GM12878 (cell line): ENCODE data around the gene TCF25. TPM values are rescaled to one million over a fixed set of nuclear protein-coding genes. Genes with fewer than 3 reads are reported as not detected.
"Not testable (repeated sequence)": the region's sequence is repeated elsewhere in the genome, so short reads cannot be mapped to it uniquely, and the experiment has no call there.

Source experiments
- ATAC-seq: fragments of 200-7000 bp; cut with Tn5 transposase; 3 replicates; pipeline ENCODE4 v1.9.1; 2020; ENCODE audit warnings: mild to moderate bottlenecking, moderate library complexity
- BruUV-seq: library from RNA; stranded (reverse); fragments of 400-500 nt; replicated peaks from 2 replicates; lab custom pipeline; 2021; lab: Mats Ljungman, UMichigan
- CTCF ChIA-PET: fragments of 300-600 bp; sonication (Branson Sonifier 250); formaldehyde crosslinking; extraction: SDS; loops from one replicate; lab custom pipeline; 2021; ENCODE audit warnings: inconsistent platforms; lab: Yijun Ruan, JAX
- POLR2A ChIA-PET: fragments of 350-600 bp; formaldehyde crosslinking; extraction: SDS; loops from one replicate; lab custom pipeline; 2021; ENCODE audit warnings: inconsistent platforms; lab: Charles Lee
- RAD21 ChIA-PET: fragments of 300-600 bp; sonication (Branson Sonifier 250); formaldehyde crosslinking; loops from one replicate; lab custom pipeline; 2023; ENCODE audit warnings: antibody characterized with exemption; ENCODE audit not compliant: unreplicated experiment; lab: Charles Lee
- SMC1A ChIA-PET: fragments of 300-600 bp; sonication (Branson Sonifier 250); formaldehyde crosslinking; loops from one replicate; lab custom pipeline; 2023; ENCODE audit not compliant: unreplicated experiment, uncharacterized antibody; lab: Charles Lee
- DNase-seq: peaks from one replicate; pipeline ENCODE4 v3.0.0-alpha.2; 2011; ENCODE audit warnings: low read depth, low spot score
- FAIRE-seq: peaks from 3 replicates; lab custom pipeline; 2011; peaks lifted over from hg19 to GRCh38; lab: Jason Lieb, UNC
- H2AFZ ChIP-seq: 2 replicates; pipeline ENCODE4 v1.6.0; 2011; ENCODE audit warnings: low read depth, low read length, control low read depth; ENCODE audit not compliant: control insufficient read depth
- H3K27ac ChIP-seq: 2 replicates; pipeline ENCODE4 v1.5.1; 2011; ENCODE audit warnings: control low read depth; ENCODE audit not compliant: control insufficient read depth, insufficient read depth
- H3K27me3 ChIP-seq, 2 experiments: replicated peaks in 1 of 2; 2 replicates each; pipeline versions ENCODE4 v1.6.0 to v1.6.1; 2011; ENCODE audit warnings: low read length in 1 of 2; ENCODE audit not compliant: control insufficient read depth in 2 of 2, insufficient read depth in 2 of 2
- H3K36me3 ChIP-seq, 2 experiments: 2 replicates each; pipeline ENCODE4 v1.5.1; 2011; ENCODE audit warnings: low read length in 1 of 2; ENCODE audit not compliant: control insufficient read depth in 2 of 2, insufficient read depth in 2 of 2
- H3K4me1 ChIP-seq: 2 replicates; pipeline ENCODE4 v1.6.1; 2011; ENCODE audit warnings: mild to moderate bottlenecking, low read length, moderate library complexity, mixed read lengths; ENCODE audit not compliant: control insufficient read depth, insufficient read depth
- H3K4me2 ChIP-seq: 2 replicates; pipeline ENCODE4 v1.6.0; 2011; ENCODE audit warnings: control low read depth; ENCODE audit not compliant: control insufficient read depth, insufficient read depth
- H3K4me3 ChIP-seq: fragments of 200-600 bp; sonication (generic); 2 replicates; pipeline ENCODE4 v1.5.1; 2016
- H3K79me2 ChIP-seq: 2 replicates; pipeline ENCODE4 v1.6.0; 2011; ENCODE audit warnings: low read length; ENCODE audit not compliant: control insufficient read depth, insufficient read depth
- H3K9ac ChIP-seq: 2 replicates; pipeline ENCODE4 v1.8.0; 2011; ENCODE audit warnings: low read length, control low read depth, mixed read lengths; ENCODE audit not compliant: control insufficient read depth, insufficient read depth
- H3K9me3 ChIP-seq: replicated peaks from 3 replicates; pipeline ENCODE4 v1.5.1; 2011; ENCODE audit warnings: mild to moderate bottlenecking, low read length; ENCODE audit not compliant: control insufficient read depth, insufficient read depth
- H4K20me1 ChIP-seq: 2 replicates; pipeline ENCODE4 v1.6.0; 2011; ENCODE audit not compliant: control insufficient read depth, insufficient read depth
- CBFB ChIP-seq: IDR thresholded peaks from 2 replicates; pipeline ENCODE4 v1.6.1; 2016; ENCODE audit warnings: antibody characterized with exemption, low read depth
- E2F4 ChIP-seq: IDR thresholded peaks from 2 replicates; pipeline ENCODE4 v1.6.1; 2012; ENCODE audit warnings: low read depth, low read length, improper control_type of control experiment
- MTA3 ChIP-seq: IDR thresholded peaks from 2 replicates; pipeline ENCODE4 v1.6.1; 2012; ENCODE audit warnings: low read length, inconsistent platforms, borderline replicate concordance
- POLR2AphosphoS5 ChIP-seq: IDR thresholded peaks from 2 replicates; pipeline ENCODE4 v1.6.1; 2011; ENCODE audit warnings: mild to moderate bottlenecking, low read length, inconsistent platforms
- WGBS: methylation state at CpG from one replicate; pipeline ENCODE4 v1.1.6; 2016; ENCODE audit warnings: low lambda C conversion rate; ENCODE audit not compliant: insufficient replicate concordance, insufficient coverage; ENCODE audit errors: missing lambda C conversion rate; 5-methylcytosine and 5-hydroxymethylcytosine counted together
- in situ Hi-C: fragments of 300-500 bp; cut with MboI; formaldehyde crosslinking; loops from 9 replicates; pipeline ENCODE4 v1.14.3; 2018; ENCODE audit warnings: mixed read lengths
- intact Hi-C: fragments of 100-400 bp; cut with micrococcal nuclease; formaldehyde crosslinking; loops from one replicate; pipeline ENCODE4 v1.14.2; 2022; ENCODE audit not compliant: unreplicated experiment
- polyA plus RNA-seq, 11 experiments: library from polyadenylated mRNA; depleted of rRNA in 4 of 11; unstranded in 6 of 11; stranded (reverse) in 5 of 11; fragments of >200 nt; fragmentation: Nextera tagmentation in 4 of 11; fragmentation: Illumina TruSeq in 1 of 11; extraction: Ambion mirVana in 4 of 11; extraction: Trizol in 1 of 11; gene quantifications; 1 replicate in 1 of 11; 2 replicates in 10 of 11; pipeline versions ENCODE4 v1.2.1 to v1.2.3, GENCODE V29; 2011 to 2016; ENCODE audit warnings: inconsistent platforms in 2 of 11, missing spikeins in 2 of 11, low read depth in 1 of 11
- total RNA-seq, 4 experiments: library from RNA; depleted of rRNA in 3 of 4; stranded (reverse); fragments of >200 nt in 3 of 4; fragmentation: Illumina TruSeq in 1 of 4; extraction: Trizol in 1 of 4; gene quantifications; 2 replicates each; pipeline versions ENCODE4 v1.2.1 to v1.2.3, GENCODE V29; 2013 to 2021

TCF25 gene
- total and polyA plus RNA-seq, 10 of the 15 experiments (the other 5 are each of a cell fraction or from before 2014, with no cell fraction given), result 8.4 to 130 (median 89.4) TPM

- CTCF ChIA-PET, result not testable (repeated sequence)
These were observed 5.7 kb downstream of the TCF25 start for GRCh38 chr16:89879123-89879522.

GRCh38 chr16:89880477-89881367 lies 7.3 kb downstream of the TCF25 start:
- 91% methylated on average over 18 of the region's 18 CpGs for WGBS
- ATAC-seq, result no peak

More at GRCh38 chr16:89879123-89879522, 5.7 kb downstream of the TCF25 start:
- POLR2A ChIA-PET, H3K9me3 ChIP-seq, H3K27ac ChIP-seq, DNase-seq, H3K27me3 ChIP-seq, H3K4me2 ChIP-seq, ATAC-seq, H2AFZ ChIP-seq, BruUV-seq, SMC1A ChIA-PET, H3K4me3 ChIP-seq, in situ Hi-C loops, RAD21 ChIA-PET, FAIRE-seq, H3K4me1 ChIP-seq, H4K20me1 ChIP-seq, H3K9ac ChIP-seq, intact Hi-C loops: not testable (repeated sequence)
- WGBS, result 98% methylated on average over 27 of the region's 28 CpGs
- peaks cover 23 to 30% of the 10 kb centered on the region in 2 experiments; a peak in 3 of 4 replicates for H3K36me3 ChIP-seq
- TF ChIP-seq POLR2AphosphoS5, result 0 out of 2 replicates have a peak, but pooled peaks have one; percentile 10
- H3K79me2 ChIP-seq, result peaks cover 40% of the 10 kb centered on the region

More at GRCh38 chr16:89880477-89881367, 7.3 kb downstream of the TCF25 start:
- CTCF ChIA-PET, result interaction anchor here (1.3 to 1.4 kb wide), 2 partner anchors 20 to 30 kb away, joined by 4 to 7 read pairs; no protein-coding TSS in a partner anchor
- no TSS peak for BruUV-seq
- RAD21 ChIA-PET, result no interaction called here
- Histone ChIP-seq H3K9ac (no peak overlapping the region), H3K27ac (no peak overlapping the region), H3K36me3 (peaks cover 28 to 33% of the 10 kb centered on the region in 2 experiments; a peak in 3 of 4 replicates), H3K4me2 (no peak overlapping the region), H3K27me3 (no peaks in the 10 kb centered on the region), H3K79me2 (peaks cover 28% of the 10 kb centered on the region), H4K20me1 (peaks cover 5% of the 10 kb centered on the region; the same call in 1 of the 2 replicates), H3K9me3 (no peaks in the 10 kb centered on the region), H3K4me3 (no peak overlapping the region), H2AFZ (no peak overlapping the region), H3K4me1 (no peaks in the 10 kb centered on the region)
- POLR2A ChIA-PET, result no interaction called here
- intact Hi-C loops (no loop called here), in situ Hi-C loops (no loop called here)
- TF ChIP-seq CBFB, result no peak
- TF ChIP-seq E2F4, result no peak
- no peak for TF ChIP-seq MTA3
- FAIRE-seq, result no peak
- SMC1A ChIA-PET, result no interaction called here
- no peak for DNase-seq
